ENCODE data around the gene GSAP.

Gene GSAP

GRCh38 chr7:77276120-77276519 is 140.0 kb downstream of the GSAP start:
- no peak for DNase-seq

GRCh38 chr7:77275663-77276062 is 140.5 kb downstream of the GSAP start:
- peak; percentile 35 for DNase-seq

GRCh38 chr7:77271766-77272165 is 144.4 kb downstream of the GSAP start:
- DNase-seq: no peak

- no peak for DNase-seq
Measured at GRCh38 chr7:77270094-77270480, 146.1 kb downstream of the GSAP start.

- DNase-seq: no peak
Measured at GRCh38 chr7:77269360-77270093, 146.6 kb downstream of the GSAP start.

GRCh38 chr7:77266291-77266794 is 149.8 kb downstream of the GSAP start:
- no peak for DNase-seq

GRCh38 chr7:77265666-77266065 is 150.5 kb downstream of the GSAP start:
- DNase-seq: no peak

- DNase-seq: no peak
Measured at GRCh38 chr7:77262316-77262715, 153.8 kb downstream of the GSAP start.

Data from fibroblast of skin of right biceps (primary cell).